NCI-H460 (cell line): ENCODE measurements around the gene OSBPL10. TPM values are rescaled to one million over a fixed set of nuclear protein-coding genes. Genes with fewer than 3 reads are reported as not detected.
"Not testable (repeated sequence)": the region's sequence is repeated elsewhere in the genome, so short reads cannot be mapped to it uniquely, and the experiment has no call there.

Experiments
- DNase-seq: peaks from one replicate; pipeline ENCODE4 v3.0.0-alpha.2; 2016; ENCODE audit warnings: low read depth; ENCODE audit errors: extremely low read depth
- total RNA-seq: library from RNA; depleted of rRNA; stranded (reverse); fragments of >200 nt; shearing (Covaris generic); gene quantifications from 2 replicates; pipeline ENCODE4 v1.2.3, GENCODE V29; 2014

OSBPL10 gene
- total RNA-seq, 1 experiment from 2014 or later: 3.0 TPM

DNA sequence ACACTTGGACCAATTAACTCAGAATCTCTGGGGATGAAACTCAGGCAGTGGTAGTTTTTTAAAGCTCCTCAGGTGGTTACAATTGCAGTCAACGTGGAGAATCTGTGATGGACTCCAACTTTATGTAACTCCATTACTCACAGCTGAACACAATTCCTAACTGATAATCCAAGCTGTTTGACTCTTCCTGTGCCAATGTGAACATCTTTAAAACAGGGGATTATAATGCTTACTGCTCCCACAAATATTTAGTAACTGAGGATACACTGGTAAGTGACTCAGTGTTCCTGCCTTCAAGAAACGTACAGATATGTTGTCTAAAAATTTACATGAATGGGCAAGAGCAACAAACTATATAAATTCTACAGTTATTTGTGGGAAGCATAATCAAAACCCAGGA, 85.6 kb downstream of the OSBPL10 start:
- DNase-seq: no peak

DNA sequence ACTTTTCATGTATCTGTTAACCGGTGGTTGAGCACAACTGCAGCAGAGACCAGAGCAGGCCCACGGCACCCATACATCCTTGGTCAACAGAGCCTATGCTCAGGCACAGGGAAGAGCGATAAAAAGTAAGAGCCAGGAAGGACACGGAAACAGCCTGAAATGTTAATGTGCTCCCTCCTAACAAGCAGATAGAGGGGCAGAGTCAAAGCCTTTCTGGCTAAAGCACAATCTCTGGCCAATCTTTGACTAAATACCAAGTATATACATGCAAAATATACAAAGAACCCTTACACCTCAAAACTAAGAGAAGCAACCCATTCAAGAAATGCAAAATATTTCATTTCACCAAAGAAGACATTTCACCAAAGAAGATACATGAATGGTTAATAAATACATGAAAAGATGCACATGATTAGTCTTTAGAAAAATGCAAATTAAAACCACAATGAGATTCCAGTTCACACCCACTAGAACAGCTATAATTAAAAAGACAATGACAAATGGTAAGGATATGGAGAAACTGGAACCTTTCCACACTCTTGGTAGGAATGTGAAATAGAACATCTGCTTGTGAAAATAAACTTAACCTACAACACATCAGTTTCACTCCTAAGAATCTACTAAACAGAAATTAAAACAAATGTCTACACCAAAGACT, 88.0 kb downstream of the OSBPL10 start:
- no peak for DNase-seq

- no peak for DNase-seq
These were observed 88.6 kb downstream of the OSBPL10 start for GRCh38 chr3:31892500-31892899.

- DNase-seq: no peak
These were observed 89.1 kb downstream of the OSBPL10 start for GRCh38 chr3:31891876-31892455.

GRCh38 chr3:31890742-31891469, 90.2 kb downstream of the OSBPL10 start:
- DNase-seq: no peak

GRCh38 chr3:31890007-31890406, 91.1 kb downstream of the OSBPL10 start:
- DNase-seq: no peak

DNA sequence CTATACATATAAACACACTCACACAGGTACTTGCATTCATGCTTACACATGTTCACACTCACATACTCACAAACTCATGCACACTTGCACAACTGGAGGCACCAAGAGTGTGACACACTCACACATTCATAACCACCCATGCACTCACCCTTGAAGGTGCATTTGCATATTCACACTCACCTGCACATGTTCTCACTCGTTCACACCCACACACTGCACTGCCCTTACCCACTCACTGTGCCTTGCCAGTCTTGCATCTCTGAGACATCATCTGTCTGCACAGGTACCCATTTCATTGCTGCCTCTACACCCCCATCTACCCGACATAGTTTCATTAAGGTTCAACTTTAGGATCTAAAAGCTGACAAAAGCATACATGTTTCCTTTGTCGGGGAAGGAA, 95.8 kb downstream of the OSBPL10 start:
- DNase-seq: no peak

DNA sequence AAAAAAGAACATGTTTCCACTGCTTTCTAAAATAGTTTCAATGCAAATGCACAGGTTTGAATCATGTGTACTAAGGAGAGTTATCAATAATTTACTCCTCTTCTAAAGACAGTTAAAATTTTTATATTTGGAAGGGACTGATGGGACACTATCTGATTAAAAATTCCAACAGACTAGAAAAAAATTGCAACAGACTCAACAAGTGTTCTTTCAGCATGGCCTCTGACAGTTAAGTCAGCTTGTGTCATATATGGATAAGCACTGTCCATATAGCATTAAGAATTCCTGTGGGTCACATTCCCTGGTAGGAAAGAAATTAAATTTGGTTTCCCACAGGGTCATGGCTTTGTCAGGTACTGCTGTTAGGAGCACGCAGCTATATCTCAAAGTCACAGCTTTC, 96.8 kb downstream of the OSBPL10 start:
- DNase-seq: no peak

DNA sequence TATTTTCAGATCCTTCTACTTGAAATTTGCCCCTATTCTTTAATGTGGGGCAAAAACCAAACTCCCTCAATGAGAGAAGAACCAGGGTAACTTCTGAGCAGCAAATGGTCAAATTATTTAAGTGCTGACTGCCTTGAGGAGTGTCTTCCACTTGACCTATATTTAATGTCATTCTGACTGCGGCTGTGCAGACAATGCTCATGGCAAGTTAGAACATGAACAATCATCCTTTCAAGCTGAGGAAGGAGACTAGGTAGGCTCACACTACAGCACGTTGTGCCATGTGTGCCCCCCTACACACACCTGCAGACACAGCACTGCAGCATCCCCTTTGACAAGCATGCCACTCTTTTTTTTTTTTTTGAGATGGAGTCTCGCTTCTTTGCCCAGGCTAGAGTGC, 98.2 kb downstream of the OSBPL10 start:
- DNase-seq: no peak

DNA sequence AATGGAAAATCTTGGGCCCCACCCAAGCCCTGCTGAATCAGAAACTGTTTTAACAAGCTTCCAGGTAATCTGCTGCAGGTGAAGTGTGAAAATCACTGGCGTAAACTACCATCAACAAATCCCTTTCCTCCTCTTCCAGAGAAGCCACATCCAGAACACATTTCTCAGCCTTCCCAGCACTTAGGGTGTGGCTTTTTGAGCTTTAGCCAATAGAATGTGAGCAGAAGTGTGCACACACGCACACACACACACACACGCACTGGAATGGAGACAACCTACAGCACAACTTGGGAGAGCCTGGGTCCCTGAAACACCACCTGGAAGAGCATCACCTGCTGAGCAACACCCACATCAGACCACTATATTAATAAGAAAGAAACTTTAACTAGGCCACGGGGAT, 98.6 kb downstream of the OSBPL10 start:
- DNase-seq: no peak

- DNase-seq: no peak
These were observed 100.5 kb downstream of the OSBPL10 start for GRCh38 chr3:31880482-31881078.

GRCh38 chr3:31880020-31880419, 101.0 kb downstream of the OSBPL10 start:
- no peak for DNase-seq

DNA sequence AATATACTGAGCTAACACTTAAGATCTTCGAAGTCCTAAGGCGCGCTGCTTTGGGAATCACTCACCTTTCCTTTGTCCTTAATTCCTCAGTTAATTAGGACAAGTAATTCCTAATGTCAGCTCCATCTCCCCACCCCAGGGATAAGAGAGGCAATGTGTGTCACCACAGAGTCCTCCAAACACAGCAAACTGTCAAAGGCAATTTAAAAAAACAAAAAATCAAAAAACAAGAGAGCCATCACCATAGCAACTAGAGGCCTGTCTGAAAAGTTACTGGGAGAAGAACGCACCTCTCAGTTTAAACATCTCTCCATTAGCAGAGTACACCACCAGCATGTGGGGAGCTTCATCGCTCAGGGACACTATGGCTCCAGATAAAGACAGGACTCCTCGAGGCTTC, 101.7 kb downstream of the OSBPL10 start:
- DNase-seq: no peak

GRCh38 chr3:31878231-31878838, 102.7 kb downstream of the OSBPL10 start:
- DNase-seq: no peak

GRCh38 chr3:31876331-31876730, 104.7 kb downstream of the OSBPL10 start:
- peak; percentile 31 for DNase-seq

GRCh38 chr3:31875437-31875836, 105.6 kb downstream of the OSBPL10 start:
- no peak for DNase-seq

DNA sequence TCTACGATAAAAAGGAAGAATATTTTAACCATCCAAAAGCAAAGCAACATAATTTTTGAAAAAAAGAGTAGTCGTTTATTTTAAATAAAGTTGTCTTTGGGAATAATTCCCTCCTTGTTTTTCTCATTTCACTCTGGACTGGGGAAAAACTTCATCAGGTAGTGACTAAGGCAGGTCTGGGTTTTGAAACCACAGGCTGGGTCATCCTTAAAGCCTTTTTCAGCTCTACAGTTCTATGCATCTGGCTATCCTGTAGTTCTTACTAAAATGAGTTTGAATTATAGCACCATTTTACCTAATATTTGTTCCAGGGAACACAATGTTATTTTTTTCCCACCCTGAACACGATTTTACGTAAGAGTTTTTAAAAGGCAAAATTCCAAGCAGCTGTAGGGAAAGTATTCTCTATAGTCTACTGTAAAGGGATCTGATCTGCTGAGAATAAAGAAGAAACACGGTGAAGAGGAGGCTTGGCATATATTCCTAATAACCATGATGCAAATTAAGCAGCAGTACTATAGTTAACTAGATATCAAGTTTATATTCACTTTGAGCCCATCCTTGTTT, 107.7 kb downstream of the OSBPL10 start:
- DNase-seq: no peak

GRCh38 chr3:31871939-31872507, 109.0 kb downstream of the OSBPL10 start:
- DNase-seq: no peak

GRCh38 chr3:31870111-31870510, 111.0 kb downstream of the OSBPL10 start:
- not testable (repeated sequence) for DNase-seq

DNA sequence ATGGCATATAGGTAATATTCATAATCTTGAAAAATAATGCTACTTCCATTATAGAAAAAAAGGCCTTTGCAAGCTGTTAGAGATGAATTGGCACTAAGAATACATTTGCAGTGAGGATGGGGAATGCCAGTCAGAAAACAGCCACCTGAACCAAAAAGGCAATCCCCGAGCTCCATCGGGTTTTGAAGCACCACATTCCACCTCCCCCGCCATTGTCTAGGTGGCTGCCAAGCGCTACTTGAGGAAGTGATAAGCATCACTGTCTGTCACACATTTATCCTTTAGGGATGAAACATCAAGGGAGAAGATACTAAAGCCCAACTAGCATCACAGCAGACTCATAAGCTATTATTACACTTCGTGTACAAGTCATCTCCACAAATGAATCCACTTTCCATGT, 112.8 kb downstream of the OSBPL10 start:
- DNase-seq: no peak
